ENCODE measurements around the gene PRPSAP2.

Gene PRPSAP2

GRCh38 chr17:18961634-18962493, 103.9 kb downstream of the PRPSAP2 start:
- H3K4me3 ChIP-seq (replicated peaks; ENCODE audit: low read depth, low read length) = no peak overlapping the region
- TF ChIP-seq CTCF (IDR thresholded peaks at IDR 0.05; ENCODE audit: low read length, missing control alignments) = no peak
- no peak for DNase-seq (ENCODE audit: low read depth)

GRCh38 chr17:18962494-18962815, 104.5 kb downstream of the PRPSAP2 start:
- no peak for DNase-seq (ENCODE audit: low read depth)
- no peak for TF ChIP-seq CTCF (IDR thresholded peaks at IDR 0.05; ENCODE audit: low read length, missing control alignments)
- H3K4me3 ChIP-seq (replicated peaks; ENCODE audit: low read depth, low read length) = no peak overlapping the region

GRCh38 chr17:18963126-18964017, 105.4 kb downstream of the PRPSAP2 start:
- TF ChIP-seq CTCF (IDR thresholded peaks at IDR 0.05; ENCODE audit: low read length, missing control alignments) = no peak
- no peak overlapping the region for H3K4me3 ChIP-seq (replicated peaks; ENCODE audit: low read depth, low read length)
- no peak for DNase-seq (ENCODE audit: low read depth)

- DNase-seq (ENCODE audit: low read depth) = no peak
- TF ChIP-seq CTCF (IDR thresholded peaks at IDR 0.05; ENCODE audit: low read length, missing control alignments) = no peak
- H3K4me3 ChIP-seq (replicated peaks; ENCODE audit: low read depth, low read length) = no peak overlapping the region
These were observed 106.1 kb downstream of the PRPSAP2 start for GRCh38 chr17:18964018-18964351.

GRCh38 chr17:18964550-18964949, 106.6 kb downstream of the PRPSAP2 start:
- TF ChIP-seq CTCF (IDR thresholded peaks at IDR 0.05; ENCODE audit: low read length, missing control alignments) = no peak
- H3K4me3 ChIP-seq (replicated peaks; ENCODE audit: low read depth, low read length) = no peak overlapping the region
- no peak for DNase-seq (ENCODE audit: low read depth)

GRCh38 chr17:18965530-18966236, 107.8 kb downstream of the PRPSAP2 start:
- no peak for TF ChIP-seq CTCF (IDR thresholded peaks at IDR 0.05; ENCODE audit: low read length, missing control alignments)
- no peak overlapping the region for H3K4me3 ChIP-seq (replicated peaks; ENCODE audit: low read depth, low read length)
- DNase-seq (ENCODE audit: low read depth) = no peak
